Activated naive CD8-positive, alpha-beta T cell treated with anti-CD3 and anti-CD28 coated beads, Interleukin-2, amount 50 U/mL, for 16 hours (primary cell): Measurements from ENCODE around the gene ZNF277.

Source experiments
- DNase-seq: peaks from one replicate; pipeline ENCODE4 v3.0.0-alpha.2; 2020; ENCODE audit warnings: low read depth, low spot score

The ZNF277 gene

GRCh38 chr7:112254156-112254555 lies 47.7 kb downstream of the ZNF277 start:
- DNase-seq: no peak

- no peak for DNase-seq
These were observed 48.4 kb downstream of the ZNF277 start for GRCh38 chr7:112254709-112255387.

- no peak for DNase-seq
These were observed 48.9 kb downstream of the ZNF277 start for GRCh38 chr7:112255388-112255720.

- no peak for DNase-seq
These were observed 50.6 kb downstream of the ZNF277 start for GRCh38 chr7:112257073-112257472.

- DNase-seq: no peak
These were observed 54.4 kb downstream of the ZNF277 start for GRCh38 chr7:112260911-112261310.

GRCh38 chr7:112262036-112262435 lies 55.5 kb downstream of the ZNF277 start:
- no peak for DNase-seq

GRCh38 chr7:112262855-112263487 lies 56.5 kb downstream of the ZNF277 start:
- DNase-seq: no peak

- no peak for DNase-seq
These were observed 57.0 kb downstream of the ZNF277 start for GRCh38 chr7:112263519-112263918.

GRCh38 chr7:112266141-112266540 lies 59.6 kb downstream of the ZNF277 start:
- DNase-seq: no peak

GRCh38 chr7:112266595-112267270 lies 60.2 kb downstream of the ZNF277 start:
- no peak for DNase-seq

GRCh38 chr7:112267944-112268691 lies 61.6 kb downstream of the ZNF277 start:
- DNase-seq: no peak

GRCh38 chr7:112271162-112271561 lies 64.7 kb downstream of the ZNF277 start:
- no peak for DNase-seq

- DNase-seq: no peak
These were observed 66.5 kb downstream of the ZNF277 start for GRCh38 chr7:112272921-112273561.

- no peak for DNase-seq
These were observed 72.5 kb downstream of the ZNF277 start for GRCh38 chr7:112279042-112279441.

- DNase-seq: no peak
These were observed 73.8 kb downstream of the ZNF277 start for GRCh38 chr7:112280267-112280666.

GRCh38 chr7:112282476-112283188 lies 76.1 kb downstream of the ZNF277 start:
- DNase-seq: no peak

- no peak for DNase-seq
These were observed 77.0 kb downstream of the ZNF277 start for GRCh38 chr7:112283382-112283910.

- DNase-seq: no peak
These were observed 80.0 kb downstream of the ZNF277 start for GRCh38 chr7:112286250-112287086.

- DNase-seq: no peak
These were observed 81.8 kb downstream of the ZNF277 start for GRCh38 chr7:112288301-112288700.

GRCh38 chr7:112290065-112290464 lies 83.6 kb downstream of the ZNF277 start:
- DNase-seq: no peak
